Osteoblast (primary cell): ENCODE measurements around the gene ANGPT4. TPM values are rescaled to one million over a fixed set of nuclear protein-coding genes. Genes with fewer than 3 reads are reported as not detected.
A peak's percentile ranks its signal among the peaks of the same experiment; 100 is the strongest.

Source experiments
- DNase-seq: peaks from one replicate; pipeline ENCODE4 v3.0.0; 2011; ENCODE audit warnings: low spot score, mixed read lengths; ENCODE audit not compliant: insufficient read length; ENCODE audit errors: missing footprints
- H2AFZ ChIP-seq: 2 replicates; pipeline ENCODE4 v1.6.0; 2011; ENCODE audit warnings: mild to moderate bottlenecking, low read length
- H3K27ac ChIP-seq: 2 replicates; pipeline ENCODE4 v1.5.1; 2011; ENCODE audit warnings: mild to moderate bottlenecking, low read depth, low read length, moderate library complexity
- H3K27me3 ChIP-seq: 2 replicates; pipeline ENCODE4 v1.6.0; 2012; ENCODE audit warnings: mild to moderate bottlenecking, control low read depth, inconsistent platforms, low read length, moderate library complexity; ENCODE audit not compliant: insufficient read depth
- H3K36me3 ChIP-seq: 2 replicates; pipeline ENCODE4 v1.5.1; 2011; ENCODE audit warnings: mild to moderate bottlenecking, low read length, control low read depth, moderate library complexity; ENCODE audit not compliant: insufficient read depth
- H3K4me1 ChIP-seq: 2 replicates; pipeline ENCODE4 v1.5.1; 2011; ENCODE audit warnings: mild to moderate bottlenecking, low read length, control low read depth, moderate library complexity; ENCODE audit not compliant: insufficient read depth
- H3K4me2 ChIP-seq: 2 replicates; pipeline ENCODE4 v1.6.0; 2011; ENCODE audit warnings: mild to moderate bottlenecking, low read length; ENCODE audit not compliant: insufficient read depth
- H3K4me3 ChIP-seq: fragments of 200-600 bp; sonication (generic); 3 replicates; pipeline ENCODE4 v1.5.1; 2012; ENCODE audit warnings: mild to moderate bottlenecking, low read length, inconsistent platforms; ENCODE audit not compliant: insufficient read depth
- H3K79me2 ChIP-seq: 2 replicates; pipeline ENCODE4 v1.6.0; 2012; ENCODE audit warnings: mild to moderate bottlenecking, low read length, control low read depth, inconsistent platforms; ENCODE audit not compliant: insufficient read depth
- H3K9me3 ChIP-seq: 2 replicates; pipeline ENCODE4 v1.5.1; 2011; ENCODE audit warnings: low read depth, low read length, control low read depth
- H4K20me1 ChIP-seq: 2 replicates; pipeline ENCODE4 v1.6.0; 2012; ENCODE audit warnings: mild to moderate bottlenecking, low read length, control low read depth; ENCODE audit not compliant: insufficient read depth
- total RNA-seq: library from RNA; depleted of rRNA; stranded (reverse); fragments of >200 nt; gene quantifications from 2 replicates; pipeline ENCODE4 v1.2.3, GENCODE V29; 2012
- TF ChIP-seq, protein P1 (sequence below): IDR thresholded peaks from 2 replicates; pipeline ENCODE4 v1.5.1; 2011; ENCODE audit warnings: mild to moderate bottlenecking, low read depth, low read length, moderate library complexity; ENCODE audit errors: extremely low read depth

Gene ANGPT4
- total RNA-seq, 1 donor = under 0.01 TPM

DNA sequence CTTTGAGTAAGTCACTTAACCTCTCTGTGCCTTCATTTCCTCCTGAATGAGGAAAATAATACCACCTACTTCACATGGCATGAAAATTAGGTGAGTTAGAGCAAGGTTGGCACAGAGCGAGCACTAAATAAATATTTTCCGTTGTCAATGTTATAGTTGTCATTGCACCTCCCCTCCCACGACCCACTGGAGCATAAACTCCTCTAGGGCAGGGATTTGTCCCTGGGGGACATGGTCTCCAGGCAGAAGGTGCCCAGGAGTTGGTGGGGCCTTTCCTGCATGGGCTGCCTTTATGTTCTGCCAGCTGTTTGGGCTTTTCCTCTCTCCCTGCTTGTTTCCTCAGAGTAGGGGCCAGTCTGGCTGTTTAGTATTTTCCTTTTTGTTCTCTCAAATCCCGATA is 1.3 kb upstream of the ANGPT4 start:
- Histone ChIP-seq H2AFZ (no peak overlapping the region), H3K4me2 (no peak overlapping the region), H3K79me2 (no peaks in the 10 kb centered on the region), H3K27ac (no peak overlapping the region), H3K9me3 (no peaks in the 10 kb centered on the region), H4K20me1 (no peaks in the 10 kb centered on the region), H3K27me3 (no peaks in the 10 kb centered on the region), H3K4me3 (no peak overlapping the region), H3K36me3 (no peaks in the 10 kb centered on the region), H3K4me1 (peaks cover 9% of the 10 kb centered on the region)
- TF ChIP-seq, protein P1, sequence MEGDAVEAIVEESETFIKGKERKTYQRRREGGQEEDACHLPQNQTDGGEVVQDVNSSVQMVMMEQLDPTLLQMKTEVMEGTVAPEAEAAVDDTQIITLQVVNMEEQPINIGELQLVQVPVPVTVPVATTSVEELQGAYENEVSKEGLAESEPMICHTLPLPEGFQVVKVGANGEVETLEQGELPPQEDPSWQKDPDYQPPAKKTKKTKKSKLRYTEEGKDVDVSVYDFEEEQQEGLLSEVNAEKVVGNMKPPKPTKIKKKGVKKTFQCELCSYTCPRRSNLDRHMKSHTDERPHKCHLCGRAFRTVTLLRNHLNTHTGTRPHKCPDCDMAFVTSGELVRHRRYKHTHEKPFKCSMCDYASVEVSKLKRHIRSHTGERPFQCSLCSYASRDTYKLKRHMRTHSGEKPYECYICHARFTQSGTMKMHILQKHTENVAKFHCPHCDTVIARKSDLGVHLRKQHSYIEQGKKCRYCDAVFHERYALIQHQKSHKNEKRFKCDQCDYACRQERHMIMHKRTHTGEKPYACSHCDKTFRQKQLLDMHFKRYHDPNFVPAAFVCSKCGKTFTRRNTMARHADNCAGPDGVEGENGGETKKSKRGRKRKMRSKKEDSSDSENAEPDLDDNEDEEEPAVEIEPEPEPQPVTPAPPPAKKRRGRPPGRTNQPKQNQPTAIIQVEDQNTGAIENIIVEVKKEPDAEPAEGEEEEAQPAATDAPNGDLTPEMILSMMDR = no peak
- DNase-seq = peak; percentile 26

DNA sequence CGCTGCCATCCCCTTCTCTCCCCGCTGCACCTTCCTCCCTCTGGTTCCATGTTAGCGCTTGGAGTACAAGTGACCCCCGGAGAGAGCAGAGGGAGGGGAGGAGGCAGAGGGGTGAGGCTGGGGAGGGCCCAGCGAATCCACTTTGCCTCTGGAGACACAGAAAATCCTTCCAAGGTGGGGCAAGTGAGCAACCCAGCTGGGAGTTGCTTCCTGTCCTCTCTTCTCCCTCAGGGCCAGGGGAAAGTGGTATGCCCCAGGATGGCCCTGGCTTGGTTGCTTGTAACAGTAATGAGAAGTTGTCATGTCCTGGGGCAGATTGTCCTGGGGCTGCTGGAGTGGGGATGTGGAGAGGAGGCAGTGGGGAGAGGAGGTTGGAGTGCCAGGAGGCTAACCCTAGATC is 691 bp upstream of the ANGPT4 start:
- DNase-seq = peak; percentile 19
- no peak overlapping the region for H3K27ac ChIP-seq
- H4K20me1 ChIP-seq = no peaks in the 10 kb centered on the region
- H3K9me3 ChIP-seq = no peaks in the 10 kb centered on the region
- no peak overlapping the region for H2AFZ ChIP-seq
- H3K4me3 ChIP-seq = no peak overlapping the region
- H3K4me1 ChIP-seq = peaks cover 12% of the 10 kb centered on the region
- no peak overlapping the region for H3K4me2 ChIP-seq
- no peaks in the 10 kb centered on the region for H3K27me3 ChIP-seq
- no peaks in the 10 kb centered on the region for H3K36me3 ChIP-seq
- H3K79me2 ChIP-seq = no peaks in the 10 kb centered on the region
- TF ChIP-seq, protein P1 = no peak

DNA sequence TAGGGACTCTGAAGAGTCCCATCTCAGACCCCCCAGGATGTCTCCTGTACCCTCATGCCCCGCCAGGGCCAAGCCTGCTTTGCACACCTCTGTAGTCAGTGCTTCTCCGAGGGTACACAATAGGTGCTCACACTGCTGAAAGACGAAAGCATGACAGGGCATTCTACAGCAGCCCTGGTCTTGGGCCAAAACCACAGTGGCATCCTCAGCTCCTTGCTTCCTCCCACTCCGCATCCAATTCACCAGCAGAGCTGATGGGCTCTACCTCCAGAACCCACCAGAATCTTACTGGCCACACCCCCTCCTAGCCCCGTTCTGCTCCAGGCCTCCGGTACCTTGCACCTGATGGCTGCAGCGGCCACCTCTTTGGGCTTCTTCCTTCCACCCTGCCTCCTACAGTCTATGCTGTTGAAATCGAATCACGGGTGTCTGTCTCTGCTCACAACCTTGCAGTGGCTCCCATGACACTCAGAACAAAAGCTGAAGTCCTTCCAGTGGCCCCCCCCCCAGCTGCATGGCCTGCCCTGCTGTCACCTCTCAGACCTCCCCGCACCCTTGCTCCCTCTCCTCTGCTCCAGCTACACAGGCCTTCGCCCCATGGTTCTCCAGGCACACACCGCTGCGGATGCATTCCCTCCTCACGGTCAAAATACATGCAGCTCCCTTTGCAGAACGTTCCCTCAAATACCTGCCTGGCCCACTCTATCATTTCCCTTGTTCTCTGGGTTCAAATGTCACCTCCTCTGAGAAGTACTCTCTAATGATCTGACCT is 1.2 kb downstream of the ANGPT4 start:
- H3K27ac ChIP-seq = no peak overlapping the region
- TF ChIP-seq, protein P1 = no peak
- no peaks in the 10 kb centered on the region for H4K20me1 ChIP-seq
- no peaks in the 10 kb centered on the region for H3K27me3 ChIP-seq
- H2AFZ ChIP-seq = no peak overlapping the region
- no peak overlapping the region for H3K4me2 ChIP-seq
- no peaks in the 10 kb centered on the region for H3K9me3 ChIP-seq
- no peaks in the 10 kb centered on the region for H3K79me2 ChIP-seq
- peak; percentile 69 for DNase-seq
- no peaks in the 10 kb centered on the region for H3K36me3 ChIP-seq
- H3K4me1 ChIP-seq = peaks cover 31% of the 10 kb centered on the region
- no peak overlapping the region for H3K4me3 ChIP-seq

DNA sequence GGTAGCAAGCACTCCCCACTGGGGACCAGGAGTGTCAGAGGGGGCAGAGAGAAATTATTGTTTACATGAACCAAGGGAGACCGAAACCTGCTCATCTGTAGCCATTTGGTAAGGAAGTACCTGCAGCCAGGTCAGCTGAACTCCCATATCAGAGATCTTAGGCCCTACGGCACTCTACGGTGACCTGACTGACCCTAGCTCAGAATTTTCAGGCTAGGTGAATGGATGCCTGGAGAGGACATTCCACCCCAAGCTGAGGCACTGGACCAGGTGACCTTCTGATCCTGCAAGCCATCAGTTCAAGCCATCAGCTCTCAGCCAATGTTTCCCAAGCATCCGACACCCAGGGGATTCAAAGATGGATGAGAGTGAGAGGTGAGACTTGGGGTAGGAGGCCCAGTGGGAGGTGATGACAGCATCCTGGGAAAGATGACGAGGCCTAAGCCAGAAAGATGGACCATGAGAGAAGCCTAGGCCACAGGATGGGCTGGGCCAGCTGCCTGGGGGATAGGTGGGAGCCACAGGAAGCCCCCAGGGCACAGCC is 2.8 kb downstream of the ANGPT4 start:
- Histone ChIP-seq H3K79me2 (no peaks in the 10 kb centered on the region), H3K36me3 (no peaks in the 10 kb centered on the region), H3K4me2 (no peak overlapping the region), H2AFZ (no peak overlapping the region), H3K27me3 (no peaks in the 10 kb centered on the region), H3K27ac (no peak overlapping the region), H3K4me3 (no peak overlapping the region), H3K9me3 (no peaks in the 10 kb centered on the region), H3K4me1 (peaks cover 41% of the 10 kb centered on the region), H4K20me1 (no peaks in the 10 kb centered on the region)
- peak; percentile 63 for DNase-seq
- TF ChIP-seq, protein P1 = no peak
